ENCODE measurements around the gene EVX2.
A peak's percentile ranks its signal among the peaks of the same experiment; 100 is the strongest.

The EVX2 gene

GRCh38 chr2:176089843-176090395 is 6.2 kb upstream of the EVX2 start:
- Histone ChIP-seq H3K4me3 (ENCODE audit: low read length) (no peak overlapping the region), H3K27me3 (replicated peaks; ENCODE audit: control insufficient read depth, insufficient read depth, low read length) (peaks cover 90% of the 10 kb centered on the region), H3K36me3 (ENCODE audit: control insufficient read depth, insufficient read depth, low read length, severe bottlenecking) (no peaks in the 10 kb centered on the region), H3K4me1 (ENCODE audit: control insufficient read depth, insufficient read depth, low read length) (peaks cover 3% of the 10 kb centered on the region), H3K9ac (ENCODE audit: low read length) (no peak overlapping the region), H3K9me3 (ENCODE audit: control insufficient read depth, low read length) (peaks cover 9% of the 10 kb centered on the region)
- no peak for DNase-seq (ENCODE audit: low read depth)

GRCh38 chr2:176088937-176089842 is 5.4 kb upstream of the EVX2 start:
- Histone ChIP-seq H3K9ac (ENCODE audit: low read length) (no peak overlapping the region), H3K4me3 (ENCODE audit: low read length) (no peak overlapping the region), H3K9me3 (ENCODE audit: control insufficient read depth, low read length) (peaks cover 3% of the 10 kb centered on the region), H3K36me3 (ENCODE audit: control insufficient read depth, insufficient read depth, low read length, severe bottlenecking) (no peaks in the 10 kb centered on the region), H3K4me1 (ENCODE audit: control insufficient read depth, insufficient read depth, low read length) (peaks cover 3% of the 10 kb centered on the region), H3K27me3 (replicated peaks; ENCODE audit: control insufficient read depth, insufficient read depth, low read length) (peaks cover 90% of the 10 kb centered on the region)
- no peak for DNase-seq (ENCODE audit: low read depth)

- Histone ChIP-seq H3K4me3 (ENCODE audit: low read length) (peak overlapping the region; percentile 74), H3K4me1 (ENCODE audit: control insufficient read depth, insufficient read depth, low read length) (peaks cover 3% of the 10 kb centered on the region), H3K36me3 (ENCODE audit: control insufficient read depth, insufficient read depth, low read length, severe bottlenecking) (no peaks in the 10 kb centered on the region), H3K9ac (ENCODE audit: low read length) (no peak overlapping the region), H3K27me3 (replicated peaks; ENCODE audit: control insufficient read depth, insufficient read depth, low read length) (peaks cover 90% of the 10 kb centered on the region), H3K9me3 (ENCODE audit: control insufficient read depth, low read length) (peaks cover 5% of the 10 kb centered on the region)
- DNase-seq (ENCODE audit: low read depth) = peak; percentile 88
Measured at GRCh38 chr2:176088048-176088936, 4.5 kb upstream of the EVX2 start.

DNA sequence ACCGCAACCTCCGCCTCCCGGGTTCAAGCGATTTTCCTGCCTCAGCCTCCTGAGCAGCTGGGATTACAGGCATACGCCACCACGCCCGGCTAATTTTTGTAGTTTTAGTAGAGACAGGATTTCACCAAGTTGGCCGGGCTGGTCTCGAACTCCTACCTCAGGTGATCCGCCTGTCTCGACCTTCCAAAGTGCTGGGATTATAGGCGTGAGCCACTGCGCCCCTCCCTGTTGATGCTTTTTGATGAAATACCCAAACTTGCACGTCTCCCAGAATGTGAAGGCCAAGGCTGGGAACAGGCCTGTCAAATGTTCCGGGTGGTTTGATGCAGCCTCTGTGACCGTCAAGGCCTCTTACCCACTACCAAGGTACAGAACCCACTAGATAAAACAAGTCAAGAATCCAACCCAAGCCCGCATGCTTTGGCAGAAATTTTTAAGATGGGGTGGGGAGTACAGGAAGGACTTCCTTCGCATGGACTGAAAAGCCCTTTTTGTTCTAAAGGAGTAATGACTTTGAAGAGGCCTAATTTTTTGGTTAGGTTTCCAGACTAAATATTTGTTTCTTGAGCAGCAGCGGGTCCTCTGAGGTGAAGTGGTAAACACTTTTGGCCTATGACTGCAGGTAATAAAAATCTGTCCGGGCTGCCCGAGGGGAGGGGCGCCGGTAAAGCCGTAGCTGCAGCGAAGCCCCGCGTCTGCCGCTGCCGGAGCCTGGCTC is 3.7 kb upstream of the EVX2 start:
- Histone ChIP-seq H3K4me1 (ENCODE audit: control insufficient read depth, insufficient read depth, low read length) (peaks cover 3% of the 10 kb centered on the region), H3K4me3 (ENCODE audit: low read length) (peak overlapping the region; percentile 74), H3K36me3 (ENCODE audit: control insufficient read depth, insufficient read depth, low read length, severe bottlenecking) (no peaks in the 10 kb centered on the region), H3K9ac (ENCODE audit: low read length) (no peak overlapping the region), H3K9me3 (ENCODE audit: control insufficient read depth, low read length) (peaks cover 5% of the 10 kb centered on the region), H3K27me3 (replicated peaks; ENCODE audit: control insufficient read depth, insufficient read depth, low read length) (peaks cover 95% of the 10 kb centered on the region)
- DNase-seq (ENCODE audit: low read depth) = no peak

GRCh38 chr2:176085861-176086771 is 2.4 kb upstream of the EVX2 start:
- H3K9ac ChIP-seq (ENCODE audit: low read length) = no peak overlapping the region
- peaks cover 3% of the 10 kb centered on the region for H3K4me1 ChIP-seq (ENCODE audit: control insufficient read depth, insufficient read depth, low read length)
- DNase-seq (ENCODE audit: low read depth) = peak; percentile 84
- H3K9me3 ChIP-seq (ENCODE audit: control insufficient read depth, low read length) = peaks cover 16% of the 10 kb centered on the region
- H3K4me3 ChIP-seq (ENCODE audit: low read length) = no peak overlapping the region
- H3K36me3 ChIP-seq (ENCODE audit: control insufficient read depth, insufficient read depth, low read length, severe bottlenecking) = no peaks in the 10 kb centered on the region
- peaks cover 98% of the 10 kb centered on the region for H3K27me3 ChIP-seq (replicated peaks; ENCODE audit: control insufficient read depth, insufficient read depth, low read length)

DNA sequence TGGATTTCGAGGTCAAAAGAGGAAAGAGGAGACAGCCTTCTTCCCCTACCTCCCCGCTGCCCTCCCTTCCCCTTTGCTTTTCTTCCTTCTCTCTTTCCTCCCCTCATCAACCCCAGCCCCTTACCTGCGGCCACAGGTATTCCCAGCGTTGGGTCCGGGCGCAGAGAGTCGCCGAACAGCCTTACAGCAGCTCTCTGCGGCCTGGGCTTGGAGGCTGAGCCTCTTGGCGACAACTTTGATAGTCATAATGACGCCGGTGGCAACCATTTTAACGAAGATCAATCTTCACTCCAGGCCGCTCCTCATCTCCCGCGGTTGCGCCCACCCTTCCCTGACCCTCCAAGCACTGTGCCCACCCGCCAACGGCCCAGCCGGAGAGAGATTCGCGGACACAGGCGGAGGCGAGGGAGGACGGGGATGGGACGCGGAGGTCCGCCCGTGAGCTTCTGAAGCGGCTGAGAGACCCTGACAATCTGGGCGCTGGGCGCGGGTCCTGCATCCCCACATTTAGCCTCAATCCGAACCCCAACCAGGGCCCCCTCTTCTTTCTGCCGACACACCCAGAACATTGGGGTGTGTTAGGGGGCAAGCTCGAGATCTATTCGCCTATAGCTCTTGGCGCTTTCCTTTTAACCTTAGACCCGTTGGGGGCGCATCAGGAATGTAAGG is 1.5 kb upstream of the EVX2 start:
- peaks cover 98% of the 10 kb centered on the region for H3K27me3 ChIP-seq (replicated peaks; ENCODE audit: control insufficient read depth, insufficient read depth, low read length)
- H3K36me3 ChIP-seq (ENCODE audit: control insufficient read depth, insufficient read depth, low read length, severe bottlenecking) = no peaks in the 10 kb centered on the region
- peaks cover 3% of the 10 kb centered on the region for H3K4me1 ChIP-seq (ENCODE audit: control insufficient read depth, insufficient read depth, low read length)
- no peak overlapping the region for H3K4me3 ChIP-seq (ENCODE audit: low read length)
- peaks cover 21% of the 10 kb centered on the region for H3K9me3 ChIP-seq (ENCODE audit: control insufficient read depth, low read length)
- no peak overlapping the region for H3K9ac ChIP-seq (ENCODE audit: low read length)
- DNase-seq (ENCODE audit: low read depth) = no peak

GRCh38 chr2:176084611-176085119 is 903 bp upstream of the EVX2 start:
- no peak for DNase-seq (ENCODE audit: low read depth)

GRCh38 chr2:176082824-176083751 is 674 bp downstream of the EVX2 start:
- no peak overlapping the region for H3K9ac ChIP-seq (ENCODE audit: low read length)
- H3K4me3 ChIP-seq (ENCODE audit: low read length) = no peak overlapping the region
- H3K4me1 ChIP-seq (ENCODE audit: control insufficient read depth, insufficient read depth, low read length) = peaks cover 2% of the 10 kb centered on the region
- no peaks in the 10 kb centered on the region for H3K36me3 ChIP-seq (ENCODE audit: control insufficient read depth, insufficient read depth, low read length, severe bottlenecking)
- H3K9me3 ChIP-seq (ENCODE audit: control insufficient read depth, low read length) = peaks cover 23% of the 10 kb centered on the region
- no peak for DNase-seq (ENCODE audit: low read depth)
- peaks cover 95% of the 10 kb centered on the region for H3K27me3 ChIP-seq (replicated peaks; ENCODE audit: control insufficient read depth, insufficient read depth, low read length)

More at GRCh38 chr2:176084611-176085119, 903 bp upstream of the EVX2 start:
- Histone ChIP-seq H3K4me1 (ENCODE audit: control insufficient read depth, insufficient read depth, low read length) (peaks cover 3% of the 10 kb centered on the region), H3K27me3 (replicated peaks; ENCODE audit: control insufficient read depth, insufficient read depth, low read length) (peaks cover 94% of the 10 kb centered on the region), H3K9me3 (ENCODE audit: control insufficient read depth, low read length) (peaks cover 21% of the 10 kb centered on the region), H3K9ac (ENCODE audit: low read length) (no peak overlapping the region), H3K36me3 (ENCODE audit: control insufficient read depth, insufficient read depth, low read length, severe bottlenecking) (no peaks in the 10 kb centered on the region), H3K4me3 (ENCODE audit: low read length) (no peak overlapping the region)

- H3K9ac ChIP-seq (ENCODE audit: low read length) = no peak overlapping the region
- no peak overlapping the region for H3K4me3 ChIP-seq (ENCODE audit: low read length)
- no peaks in the 10 kb centered on the region for H3K36me3 ChIP-seq (ENCODE audit: control insufficient read depth, insufficient read depth, low read length, severe bottlenecking)
- H3K9me3 ChIP-seq (ENCODE audit: control insufficient read depth, low read length) = peaks cover 23% of the 10 kb centered on the region
- H3K4me1 ChIP-seq (ENCODE audit: control insufficient read depth, insufficient read depth, low read length) = no peaks in the 10 kb centered on the region
- peaks cover 92% of the 10 kb centered on the region for H3K27me3 ChIP-seq (replicated peaks; ENCODE audit: control insufficient read depth, insufficient read depth, low read length)
- DNase-seq (ENCODE audit: low read depth) = no peak
Measured at GRCh38 chr2:176082525-176082823, 1.3 kb downstream of the EVX2 start.
